Measurements from ENCODE around the gene FHIT. TPM values are rescaled to one million over a fixed set of nuclear protein-coding genes. Genes with fewer than 3 reads are reported as not detected.
A peak's percentile ranks its signal among the peaks of the same experiment; 100 is the strongest.

FHIT gene
- total and polyA plus RNA-seq, 2 of the 4 experiments (the other 2 are of a cell fraction), result 0.07 TPM; not detected in 1

GRCh38 chr3:59795756-59796155 is 1455.5 kb downstream of the FHIT start:
- no peaks in the 10 kb centered on the region for H3K79me1 ChIP-seq (ENCODE audit: low read depth in 1 of 2, low read length in 2 of 2)
- H3K4me3 ChIP-seq (ENCODE audit: insufficient read depth, low read depth, low read length), result no peak overlapping the region
- H2AFZ ChIP-seq (replicated peaks; ENCODE audit: low read length, poor library complexity), result no peak overlapping the region
- H3K4me1 ChIP-seq (ENCODE audit: control insufficient read depth, insufficient read depth, low read length), result peaks cover 5% of the 10 kb centered on the region; the same call in 1 of the 2 replicates
- no peak overlapping the region for H3K27ac ChIP-seq (ENCODE audit: insufficient read depth, low read length)
- ATAC-seq (ENCODE audit: low read depth) (no peak), DNase-seq (no peak)
- no peak overlapping the region for H3K4ac ChIP-seq (ENCODE audit: low read depth, low read length)
- no peaks in the 10 kb centered on the region for H3K9me3 ChIP-seq (ENCODE audit: control insufficient read depth, insufficient read depth, low read length)
- no peaks in the 10 kb centered on the region for H3K9me1 ChIP-seq (ENCODE audit: insufficient read depth, low read length)
- ChIA-PET POLR2A (ENCODE audit: unreplicated experiment) (no interaction called here), CTCF (no interaction called here)
- H3K9ac ChIP-seq (ENCODE audit: low read depth, low read length), result no peak overlapping the region
- no TSS peak for BruUV-seq (replicated peaks)
- H3K14ac ChIP-seq (replicated peaks; ENCODE audit: low read depth, low read length), result no peak overlapping the region
- no peaks in the 10 kb centered on the region for H3K36me3 ChIP-seq (ENCODE audit: control insufficient read depth, insufficient read depth, low read length)
- H4K91ac ChIP-seq (ENCODE audit: insufficient read depth, low read depth, low read length), result peak overlapping the region; percentile 16; the same call in 1 of the 2 replicates
- H3K56ac ChIP-seq (ENCODE audit: extremely low read depth, insufficient read depth, low read length), result no peak overlapping the region
- no peak overlapping the region for H2BK5ac ChIP-seq (ENCODE audit: low read depth, low read length, poor library complexity, severe bottlenecking)
- no peaks in the 10 kb centered on the region for H4K20me1 ChIP-seq (ENCODE audit: insufficient read depth, low read length)
- TF ChIP-seq CTCF (conservative IDR thresholded peaks at IDR 0.05; ENCODE audit: low read depth, low read length), result no peak
- TF ChIP-seq CHD1 (IDR thresholded peaks at IDR 0.05; ENCODE audit: low read depth, low read length), result no peak
- no peak for TF ChIP-seq CEBPB (IDR thresholded peaks at IDR 0.05; ENCODE audit: low read depth, low read length)
- no peak for TF ChIP-seq FOS (IDR thresholded peaks at IDR 0.05; ENCODE audit: low read depth, low read length)
- TF ChIP-seq MAFK (IDR thresholded peaks at IDR 0.05; ENCODE audit: low read depth, low read length), result no peak
- TF ChIP-seq RCOR1 (IDR thresholded peaks at IDR 0.05; ENCODE audit: insufficient replicate concordance, low read length), result no peak
- TF ChIP-seq NFE2L2 (IDR thresholded peaks at IDR 0.05; ENCODE audit: low read depth, low read length), result no peak
- TF ChIP-seq POLR2A (IDR thresholded peaks at IDR 0.05; ENCODE audit: low read depth, low read length), result no peak
- no peak for TF ChIP-seq BHLHE40 (IDR thresholded peaks at IDR 0.05; ENCODE audit: low read depth, low read length)
- no peak for TF ChIP-seq RAD21 (IDR thresholded peaks at IDR 0.05; ENCODE audit: low read length)
- TF ChIP-seq SMC3 (IDR thresholded peaks at IDR 0.05; ENCODE audit: low read depth, low read length), result no peak
- no peak for TF ChIP-seq ELK1 (IDR thresholded peaks at IDR 0.05; ENCODE audit: borderline replicate concordance, low read depth, low read length)
- no peak for TF ChIP-seq MAZ (IDR thresholded peaks at IDR 0.05; ENCODE audit: borderline replicate concordance, low read depth, low read length)
- no peak for TF ChIP-seq RFX5 (IDR thresholded peaks at IDR 0.05; ENCODE audit: low read depth, low read length)
- TF ChIP-seq MXI1 (IDR thresholded peaks at IDR 0.05; ENCODE audit: borderline replicate concordance, low read depth, low read length), result no peak
- no peak overlapping the region for H3K4me2 ChIP-seq (ENCODE audit: low read depth, low read length)
- no peak overlapping the region for H4K5ac ChIP-seq (ENCODE audit: low read depth, low read length)
- intact Hi-C loops (cut with micrococcal nuclease), result no loop called here
- no peak overlapping the region for H2AK9ac ChIP-seq (replicated peaks; ENCODE audit: low read depth, low read length, poor library complexity)
- no peak overlapping the region for H2AK5ac ChIP-seq (ENCODE audit: low read depth, low read length)
- no CpG with 5 or more reads among the region's 7 CpGs for WGBS, 2 experiments (ENCODE audit: extremely low coverage in 2 of 2, insufficient read length in 1 of 2)
- no peak overlapping the region for H2BK15ac ChIP-seq (ENCODE audit: low read depth, low read length)
- no peak overlapping the region for H3K23ac ChIP-seq (ENCODE audit: low read depth, low read length)
- no peaks in the 10 kb centered on the region for H3K27me3 ChIP-seq (ENCODE audit: control insufficient read depth, insufficient read depth, low read length)
- no peak overlapping the region for H2BK120ac ChIP-seq (ENCODE audit: low read depth, low read length)
- in situ Hi-C loops (cut with MboI; ENCODE audit: low sequenced_read_pairs), result no loop called here
- dilution Hi-C loops (cut with HindIII; ENCODE audit: low sequenced_read_pairs, unreplicated experiment), result no loop called here
- H2BK20ac ChIP-seq (ENCODE audit: low read depth, low read length), result no peak overlapping the region
- no peak overlapping the region for H4K8ac ChIP-seq (ENCODE audit: low read depth in 2 of 2, low read length in 2 of 2)
- H3K18ac ChIP-seq (ENCODE audit: low read depth, low read length), result no peak overlapping the region
